ENCODE results near the gene AP4M1.

The AP4M1 gene, protein sequence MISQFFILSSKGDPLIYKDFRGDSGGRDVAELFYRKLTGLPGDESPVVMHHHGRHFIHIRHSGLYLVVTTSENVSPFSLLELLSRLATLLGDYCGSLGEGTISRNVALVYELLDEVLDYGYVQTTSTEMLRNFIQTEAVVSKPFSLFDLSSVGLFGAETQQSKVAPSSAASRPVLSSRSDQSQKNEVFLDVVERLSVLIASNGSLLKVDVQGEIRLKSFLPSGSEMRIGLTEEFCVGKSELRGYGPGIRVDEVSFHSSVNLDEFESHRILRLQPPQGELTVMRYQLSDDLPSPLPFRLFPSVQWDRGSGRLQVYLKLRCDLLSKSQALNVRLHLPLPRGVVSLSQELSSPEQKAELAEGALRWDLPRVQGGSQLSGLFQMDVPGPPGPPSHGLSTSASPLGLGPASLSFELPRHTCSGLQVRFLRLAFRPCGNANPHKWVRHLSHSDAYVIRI

DNA sequence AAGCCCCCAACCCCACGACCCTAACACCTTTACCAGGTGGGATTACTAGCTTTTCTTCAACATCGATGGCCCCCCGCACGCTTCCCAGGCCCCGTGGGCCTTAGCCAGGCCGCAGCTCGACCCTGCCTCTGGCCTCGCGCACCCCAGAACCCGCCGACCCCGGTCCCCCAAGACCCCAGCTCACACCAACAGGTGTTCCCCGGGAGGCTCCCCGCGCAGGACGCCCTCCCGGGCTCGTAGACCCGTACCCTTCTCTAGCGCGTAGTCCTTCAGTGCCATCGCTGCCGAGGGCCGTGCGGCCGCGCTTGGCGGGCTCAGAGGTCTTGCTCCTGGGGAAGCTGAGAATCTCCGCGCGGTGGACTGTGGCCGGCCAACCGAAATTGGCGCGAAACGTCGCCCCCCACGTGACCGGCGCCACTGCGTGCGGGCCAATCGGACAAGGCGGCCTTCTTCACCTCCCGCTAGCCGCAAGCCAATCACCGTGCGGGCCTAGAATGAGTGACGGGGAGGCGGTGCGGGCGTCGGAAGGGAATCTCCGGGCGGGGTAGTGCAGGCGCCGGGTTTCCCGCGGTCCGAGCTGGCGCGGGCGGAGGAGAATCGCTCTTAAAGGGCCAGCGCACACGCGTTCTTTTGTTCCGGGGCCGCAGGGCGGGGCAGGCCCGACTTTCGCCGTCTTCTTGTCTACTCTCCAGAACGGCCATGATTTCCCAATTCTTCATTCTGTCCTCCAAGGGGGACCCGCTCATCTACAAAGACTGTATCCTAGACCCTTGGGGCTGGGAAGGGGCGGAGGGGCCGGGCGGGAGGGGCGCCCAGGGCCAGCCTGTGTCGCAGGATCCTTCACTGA, at the start of gene AP4M1, which contains the start of gene MCM7:
TSS of gene AP4M1 (plus strand) at position 628 of the 847 bp plus-strand sequence. CDS start at position 700, 72 bp downstream.
TSS of gene MCM7 (minus strand) at position 382 of the 847 bp plus-strand sequence. CDS start at position 279, 103 bp downstream.
- DNase-seq (ENCODE audit: low read depth) = peak; percentile 91

DNA sequence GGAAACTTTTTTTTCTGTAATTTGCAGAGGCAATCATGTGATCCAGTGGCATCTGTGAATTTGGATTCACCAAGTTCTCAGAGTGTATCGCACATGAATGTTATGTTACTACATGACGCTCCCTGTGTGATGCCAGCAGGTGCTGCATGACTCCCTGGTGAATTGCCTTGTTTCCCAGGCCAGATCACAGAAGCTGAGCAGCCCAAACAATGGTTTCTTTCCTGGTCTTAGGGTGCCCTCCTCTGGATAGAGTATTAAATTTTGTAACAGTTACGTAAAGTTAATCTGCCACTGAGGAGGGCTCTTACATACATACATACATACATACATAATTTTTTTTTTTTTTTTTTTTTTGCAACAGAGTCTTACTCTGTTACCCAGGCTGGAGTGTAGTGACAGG, 48.2 kb upstream of the AP4M1 start:
- peak; percentile 3 for DNase-seq (ENCODE audit: low read depth)

GRCh38 chr7:100057006-100057405, 44.4 kb upstream of the AP4M1 start:
- DNase-seq (ENCODE audit: low read depth) = no peak

GRCh38 chr7:100059251-100059739, 42.1 kb upstream of the AP4M1 start:
- DNase-seq (ENCODE audit: low read depth) = no peak

GRCh38 chr7:100061518-100062193, 39.8 kb upstream of the AP4M1 start:
- no peak for DNase-seq (ENCODE audit: low read depth)

- no peak for DNase-seq (ENCODE audit: low read depth)
Observed at GRCh38 chr7:100063376-100063775, 38.1 kb upstream of the AP4M1 start.

- no peak for DNase-seq (ENCODE audit: low read depth)
Observed at GRCh38 chr7:100064162-100064561, 37.3 kb upstream of the AP4M1 start.

DNA sequence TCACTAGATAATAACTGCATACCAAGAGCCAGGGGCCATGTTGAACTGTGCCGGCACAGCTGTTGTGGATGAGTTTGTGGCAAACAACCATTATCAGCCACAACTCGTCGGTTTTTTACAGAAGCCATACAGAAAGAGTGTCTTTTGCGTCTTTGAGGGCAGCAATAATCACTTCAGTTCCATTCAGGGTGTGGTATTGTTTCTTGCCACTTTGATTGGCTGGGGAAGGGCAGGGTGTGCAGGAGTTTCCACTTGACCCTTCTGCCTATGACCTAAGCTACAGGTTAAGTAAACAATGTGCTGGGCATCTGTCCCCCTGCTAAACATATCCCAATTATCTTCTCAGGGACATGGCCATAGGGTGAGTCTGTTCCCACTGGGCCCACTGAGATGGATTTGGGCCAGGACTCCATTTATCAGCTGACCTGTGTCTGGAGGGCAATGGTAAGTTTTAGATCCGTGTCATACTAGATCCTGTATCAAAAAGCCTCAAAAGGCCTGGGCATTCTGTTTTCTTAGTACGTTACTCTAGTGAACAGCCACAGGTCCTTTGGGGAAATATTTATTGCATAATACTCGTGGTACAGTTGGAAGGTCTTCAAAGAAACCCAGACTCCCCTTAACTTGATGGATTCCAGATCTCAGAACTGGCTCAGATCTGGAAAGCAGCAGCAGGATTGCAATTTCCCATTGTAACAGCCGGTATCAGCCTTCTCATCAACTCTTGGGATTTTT, 35.8 kb upstream of the AP4M1 start:
- DNase-seq (ENCODE audit: low read depth) = no peak

DNA sequence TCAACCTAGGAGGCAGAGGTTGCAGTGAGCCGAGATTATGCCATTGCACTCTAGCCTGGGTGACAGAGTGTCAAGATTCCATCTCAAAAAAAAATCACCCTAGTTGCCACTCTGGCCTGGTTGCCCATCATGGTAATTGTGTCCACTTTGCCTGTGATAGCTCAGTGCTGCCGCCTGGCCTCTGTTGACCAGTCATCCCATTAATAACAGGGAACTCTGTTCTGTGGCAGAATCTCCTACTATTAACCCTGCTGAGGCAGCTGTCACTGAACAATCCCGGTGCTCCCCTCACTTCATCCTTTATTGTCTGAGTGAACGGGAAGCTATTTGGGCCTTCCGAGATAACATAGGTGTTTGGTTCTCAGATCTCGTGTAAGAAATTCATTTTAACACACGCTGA, 34.5 kb upstream of the AP4M1 start:
- no peak for DNase-seq (ENCODE audit: low read depth)

DNA sequence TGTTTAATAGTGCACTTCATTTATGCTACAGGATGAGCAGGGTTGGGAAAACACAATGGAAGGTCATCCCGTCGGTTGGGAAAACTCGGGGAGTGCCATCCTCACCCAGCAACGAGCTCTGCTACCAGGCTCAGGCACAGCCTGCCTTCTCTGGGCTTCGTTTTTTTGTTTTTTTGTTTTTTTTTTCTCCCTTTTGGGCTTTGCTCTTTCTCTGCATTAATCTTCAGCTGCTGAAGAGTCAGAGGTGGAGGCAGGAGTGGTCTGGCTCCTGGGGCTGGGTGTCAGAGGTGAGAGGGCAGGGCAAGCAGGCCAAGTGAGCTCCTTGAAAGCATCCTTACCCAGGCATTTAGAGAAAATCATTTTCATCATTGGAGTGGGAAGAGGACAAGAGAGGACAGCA, 31.5 kb upstream of the AP4M1 start:
- no peak for DNase-seq (ENCODE audit: low read depth)

DNA sequence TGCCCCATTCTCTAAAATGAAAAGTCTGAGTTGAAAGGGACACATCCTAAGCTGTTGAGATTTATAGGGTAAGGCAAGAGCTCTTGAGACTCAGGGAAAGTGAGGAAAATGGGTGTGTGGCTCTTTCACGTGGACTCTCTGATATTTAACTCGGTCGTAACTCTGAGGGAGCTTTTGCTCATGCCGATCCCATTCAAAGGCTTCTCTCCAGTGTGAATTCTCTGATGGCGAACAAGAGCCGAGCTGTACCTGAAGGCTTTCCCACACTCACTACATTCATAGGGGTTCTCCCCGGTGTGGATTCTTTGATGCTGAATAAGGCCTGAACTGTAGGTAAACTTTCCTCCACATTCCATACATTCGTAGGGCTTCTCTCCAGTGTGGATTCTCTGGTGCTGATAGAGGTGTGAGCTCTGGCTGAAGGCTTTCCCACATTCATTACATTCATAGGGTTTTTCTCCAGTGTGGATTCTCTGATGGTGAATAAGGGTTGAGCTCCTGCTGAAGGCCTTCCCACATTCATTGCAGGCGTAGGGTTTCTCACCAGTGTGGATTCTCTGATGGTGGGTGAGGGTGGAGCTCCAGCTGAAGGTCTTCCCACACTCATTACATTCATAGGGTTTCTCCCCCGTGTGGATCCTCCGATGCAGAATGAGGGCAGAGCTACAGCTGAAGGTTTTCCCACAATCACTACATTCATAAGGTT, 30.3 kb upstream of the AP4M1 start:
- DNase-seq (ENCODE audit: low read depth) = no peak

DNA sequence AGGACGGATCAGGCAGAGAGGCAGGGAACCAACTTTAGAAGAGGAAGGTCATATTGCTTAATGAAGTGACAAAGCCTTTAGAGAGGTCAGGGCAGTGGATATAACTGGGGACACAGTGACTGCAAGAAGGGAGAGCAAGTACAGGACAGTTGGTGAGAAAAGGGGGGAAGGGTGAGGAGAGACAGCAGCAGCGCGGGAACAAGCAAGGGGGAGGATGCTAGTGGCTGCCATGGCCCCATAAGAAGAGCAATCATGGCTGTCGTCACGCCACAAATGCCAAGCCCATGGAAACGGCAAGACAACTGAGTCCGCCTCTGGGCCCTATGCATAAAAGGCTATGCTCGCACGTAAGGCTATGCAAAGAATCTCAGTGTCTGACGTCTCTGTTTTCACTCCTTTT, 29.0 kb upstream of the AP4M1 start:
- no peak for DNase-seq (ENCODE audit: low read depth)

GRCh38 chr7:100074841-100075240, 26.6 kb upstream of the AP4M1 start:
- no peak for DNase-seq (ENCODE audit: low read depth)

DNA sequence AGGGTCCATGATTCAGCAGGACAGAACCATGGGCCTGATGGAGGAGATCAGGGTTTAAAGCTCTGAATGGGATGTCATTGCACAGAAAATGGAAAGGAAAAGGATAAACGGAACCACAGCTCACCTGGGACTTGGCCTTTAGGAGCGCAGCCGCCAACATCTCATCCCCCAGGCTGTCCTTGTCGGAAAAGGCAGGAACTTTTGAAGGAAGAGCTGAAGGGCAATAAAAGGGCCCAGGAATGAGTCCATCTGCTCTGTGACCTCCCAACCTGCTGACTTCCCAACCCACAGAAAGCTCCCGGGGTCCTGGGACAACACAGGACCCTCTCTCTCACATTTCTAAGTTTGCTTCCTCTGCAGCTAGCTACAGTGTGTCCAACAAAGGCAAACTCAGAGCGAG, 26.0 kb upstream of the AP4M1 start:
- no peak for DNase-seq (ENCODE audit: low read depth)

GRCh38 chr7:100077205-100077604, 24.2 kb upstream of the AP4M1 start:
- no peak for DNase-seq (ENCODE audit: low read depth)

GRCh38 chr7:100079024-100079560, 22.4 kb upstream of the AP4M1 start:
- DNase-seq (ENCODE audit: low read depth) = no peak

- no peak for DNase-seq (ENCODE audit: low read depth)
Observed at GRCh38 chr7:100080907-100081534, 20.4 kb upstream of the AP4M1 start.

DNA sequence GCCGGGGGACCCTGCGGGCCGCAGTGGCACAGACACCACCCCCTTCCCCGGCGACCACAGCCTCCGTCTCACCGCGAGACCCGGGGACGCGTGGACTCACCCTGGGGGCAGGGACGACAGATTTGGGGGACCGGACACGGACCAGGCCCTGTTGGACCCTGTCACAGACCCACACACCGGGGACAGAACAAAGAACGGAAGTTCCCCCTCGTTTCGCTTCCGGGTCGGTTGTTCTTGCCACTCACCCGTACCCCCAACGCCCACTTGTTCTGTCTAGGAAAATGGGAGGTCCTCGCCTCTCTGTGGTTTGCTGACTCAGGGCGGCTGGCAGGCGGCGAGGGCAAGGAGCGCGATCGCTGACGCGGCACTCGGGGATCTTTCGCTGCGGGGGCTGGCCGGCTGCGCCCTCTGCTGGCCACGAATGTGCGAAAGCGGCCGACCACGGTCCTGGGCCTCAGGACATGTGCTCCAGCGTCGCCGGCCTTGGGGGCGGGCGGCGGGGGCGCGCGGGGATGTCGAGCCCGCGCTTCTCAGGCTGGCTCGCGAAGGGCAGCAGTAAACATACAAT, 19.8 kb upstream of the AP4M1 start, which contains the start of gene ZNF3:
TSS of gene ZNF3 (minus strand) at position 189 of the 568 bp plus-strand sequence. CDS start 4,366 bp downstream, outside the sequence.
- DNase-seq (ENCODE audit: low read depth) = peak; percentile 98

- DNase-seq (ENCODE audit: low read depth) = no peak
Observed at GRCh38 chr7:100082978-100083377, 18.5 kb upstream of the AP4M1 start.

DNA sequence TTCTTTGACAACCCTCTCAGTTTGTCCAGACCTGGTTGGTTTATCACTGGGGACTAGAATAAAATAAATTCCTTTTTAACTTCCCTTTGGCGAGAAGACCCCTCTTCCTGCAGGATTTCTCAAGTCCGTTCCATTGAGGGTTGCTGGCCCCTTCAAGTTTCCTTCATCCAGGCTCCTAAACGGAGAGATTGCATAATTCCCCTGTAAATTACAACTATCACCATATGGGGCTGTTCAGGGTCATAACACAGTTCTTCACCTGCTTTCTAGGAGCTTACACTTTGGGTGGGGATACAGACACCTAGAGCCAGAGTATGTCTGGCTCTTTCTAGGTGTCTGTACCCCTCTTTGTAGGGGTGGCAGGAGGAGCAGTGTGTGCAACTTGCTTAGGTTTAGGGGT, 15.9 kb upstream of the AP4M1 start:
- DNase-seq (ENCODE audit: low read depth) = no peak
